ENCODE results near the gene TREML2.

Gene TREML2

GRCh38 chr6:41156771-41157170 lies 44.2 kb downstream of the TREML2 start:
- TF ChIP-seq CTCF (conservative IDR thresholded peaks at IDR 0.05): no peak
- no peak overlapping the region for H3K27ac ChIP-seq

- no peak for TF ChIP-seq CTCF (conservative IDR thresholded peaks at IDR 0.05)
- H3K27ac ChIP-seq: no peak overlapping the region
Measured at GRCh38 chr6:41156001-41156400, 44.9 kb downstream of the TREML2 start.

GRCh38 chr6:41155132-41155805 lies 45.7 kb downstream of the TREML2 start:
- no peak overlapping the region for H3K27ac ChIP-seq

GRCh38 chr6:41153992-41154625 lies 46.8 kb downstream of the TREML2 start, which contains the start of gene TREML1:
TREML1 (minus strand) TSS chr6:41154347; CDS start chr6:41154288, 59 bp downstream.
- no peak for TF ChIP-seq CTCF (conservative IDR thresholded peaks at IDR 0.05)
- H3K27ac ChIP-seq: no peak within 1 kb of the TSS

More at GRCh38 chr6:41155132-41155805, 45.7 kb downstream of the TREML2 start:
- no peak for TF ChIP-seq CTCF (conservative IDR thresholded peaks at IDR 0.05)

- no peak overlapping the region for H3K27ac ChIP-seq
- no peak for TF ChIP-seq CTCF (conservative IDR thresholded peaks at IDR 0.05)
Measured at GRCh38 chr6:41153451-41153850, 47.5 kb downstream of the TREML2 start.

GRCh38 chr6:41150671-41151070 lies 50.3 kb downstream of the TREML2 start:
- no peak for TF ChIP-seq CTCF (conservative IDR thresholded peaks at IDR 0.05)

GRCh38 chr6:41147917-41148316 lies 53.0 kb downstream of the TREML2 start:
- no peak for TF ChIP-seq CTCF (conservative IDR thresholded peaks at IDR 0.05)

More at GRCh38 chr6:41150671-41151070, 50.3 kb downstream of the TREML2 start:
- no peak overlapping the region for H3K27ac ChIP-seq

More at GRCh38 chr6:41147917-41148316, 53.0 kb downstream of the TREML2 start:
- H3K27ac ChIP-seq: no peak overlapping the region

All from VCaP (cell line).